Natural killer cell treated with Interleukin-12 subunit alpha and Interleukin-12 subunit beta and Interleukin-15 and Interleukin-18, amount 100 ng/mL, for 72 hours (primary cell): Measurements from ENCODE around the gene XRCC1. TPM values are rescaled to one million over a fixed set of nuclear protein-coding genes. Genes with fewer than 3 reads are reported as not detected.

Experiments used
- ATAC-seq, 2 donors: fragments of 150-1000 bp; cut with Tn5 transposase in 1 of 2; sonication (Bioruptor Pico), chemical (Tn5 transposase) in 1 of 2; 2 replicates each; pipeline ENCODE4 v1.10.0; 2021
- DNase-seq: peaks from one replicate; pipeline ENCODE4 v3.0.0; 2022; ENCODE audit warnings: low spot score
- H3K27ac Mint-ChIP-seq, 2 donors: 1 replicate in 1 of 2; 2 replicates in 1 of 2; pipeline ENCODE4 v1.8.0; 2022; ENCODE audit warnings: mixed read lengths in 2 of 2, mild to moderate bottlenecking in 1 of 2, moderate library complexity in 1 of 2
- H3K27me3 Mint-ChIP-seq, 2 donors: 1 replicate in 1 of 2; 2 replicates in 1 of 2; pipeline ENCODE4 v1.8.0; 2022; ENCODE audit warnings: mixed read lengths in 2 of 2
- H3K36me3 Mint-ChIP-seq: one replicate; pipeline ENCODE4 v1.8.0; 2022; ENCODE audit warnings: mixed read lengths
- H3K4me1 Mint-ChIP-seq, 2 donors: 1 replicate in 1 of 2; 2 replicates in 1 of 2; pipeline ENCODE4 v1.8.0; 2022; ENCODE audit warnings: low read depth in 2 of 2, mixed read lengths in 2 of 2, mild to moderate bottlenecking in 1 of 2
- H3K4me3 Mint-ChIP-seq: one replicate; pipeline ENCODE4 v1.8.0; 2022; ENCODE audit warnings: mixed read lengths
- H3K9me3 Mint-ChIP-seq: 2 replicates; pipeline ENCODE4 v1.8.0; 2022; ENCODE audit warnings: mixed read lengths
- total RNA-seq, 2 donors: library from RNA; stranded (reverse); gene quantifications; one replicate each; pipeline ENCODE4 v1.2.3, GENCODE V29; 2022

The XRCC1 gene
- total RNA-seq, 2 donors from 2014 or later = 29.9 to 47.0 TPM

GRCh38 chr19:43581467-43581866 is 6.1 kb upstream of the XRCC1 start:
- Mint-ChIP-seq H3K9me3 (no peaks in the 10 kb centered on the region), H3K4me3 (peak overlapping the region; percentile 95), H3K27me3 (no peaks in the 10 kb centered on the region), H3K4me1 (peaks cover 30 to 32% of the 10 kb centered on the region in 2 donors), H3K27ac (peak overlapping the region; percentile 86 to 92), H3K36me3 (peaks cover 6% of the 10 kb centered on the region)
- DNase-seq = no peak
- ATAC-seq = no peak

GRCh38 chr19:43578787-43579186 is 3.5 kb upstream of the XRCC1 start:
- Mint-ChIP-seq H3K36me3 (no peaks in the 10 kb centered on the region), H3K4me3 (peak overlapping the region; percentile 95), H3K9me3 (no peaks in the 10 kb centered on the region), H3K27me3 (no peaks in the 10 kb centered on the region), H3K27ac (peak overlapping the region; percentile 18 to 92), H3K4me1 (peaks cover 24 to 38% of the 10 kb centered on the region in 2 donors)
- ATAC-seq (no peak), DNase-seq (no peak)

- H3K9me3 Mint-ChIP-seq = no peaks in the 10 kb centered on the region
- no peaks in the 10 kb centered on the region for H3K36me3 Mint-ChIP-seq
- ATAC-seq = no peak
- H3K27ac Mint-ChIP-seq = peak overlapping the region in 1 of 2 donors; percentile 96
- H3K4me3 Mint-ChIP-seq = peak overlapping the region; percentile 98
- H3K27me3 Mint-ChIP-seq = no peaks in the 10 kb centered on the region
- peaks cover 29 to 46% of the 10 kb centered on the region in 2 donors for H3K4me1 Mint-ChIP-seq
- no peak for DNase-seq
Observed at GRCh38 chr19:43575955-43576878, 890 bp upstream of the XRCC1 start.

GRCh38 chr19:43574424-43575155 is 737 bp downstream of the XRCC1 start:
- no peaks in the 10 kb centered on the region for H3K36me3 Mint-ChIP-seq
- H3K4me1 Mint-ChIP-seq = peaks cover 27 to 49% of the 10 kb centered on the region in 2 donors
- peak overlapping the region; percentile 96 to 98 for H3K27ac Mint-ChIP-seq
- ATAC-seq (no peak), DNase-seq (no peak)
- H3K4me3 Mint-ChIP-seq = peak overlapping the region; percentile 98
- no peaks in the 10 kb centered on the region for H3K9me3 Mint-ChIP-seq
- no peaks in the 10 kb centered on the region for H3K27me3 Mint-ChIP-seq

- peak overlapping the region; percentile 22 to 32 for H3K27ac Mint-ChIP-seq
- peak; percentile 8 for DNase-seq
- no peaks in the 10 kb centered on the region for H3K9me3 Mint-ChIP-seq
- no peak overlapping the region for H3K4me3 Mint-ChIP-seq
- ATAC-seq = no peak
- no peaks in the 10 kb centered on the region for H3K27me3 Mint-ChIP-seq
- no peaks in the 10 kb centered on the region for H3K36me3 Mint-ChIP-seq
- H3K4me1 Mint-ChIP-seq = peaks cover 23 to 39% of the 10 kb centered on the region in 2 donors
Observed at GRCh38 chr19:43572171-43572588, 3.1 kb downstream of the XRCC1 start.

GRCh38 chr19:43570174-43570791 is 5.0 kb downstream of the XRCC1 start:
- DNase-seq (no peak), ATAC-seq (no peak)
- Mint-ChIP-seq H3K36me3 (no peaks in the 10 kb centered on the region), H3K27ac (peak overlapping the region; percentile 17 to 55), H3K4me1 (peaks cover 18 to 31% of the 10 kb centered on the region in 2 donors), H3K4me3 (no peak overlapping the region), H3K27me3 (no peaks in the 10 kb centered on the region), H3K9me3 (no peaks in the 10 kb centered on the region)

GRCh38 chr19:43569657-43570056 is 5.7 kb downstream of the XRCC1 start:
- DNase-seq (no peak), ATAC-seq (no peak)
- Mint-ChIP-seq H3K36me3 (no peaks in the 10 kb centered on the region), H3K9me3 (no peaks in the 10 kb centered on the region), H3K27me3 (no peaks in the 10 kb centered on the region), H3K27ac (peak overlapping the region; percentile 17 to 55), H3K4me1 (peaks cover 24 to 30% of the 10 kb centered on the region in 2 donors), H3K4me3 (no peak overlapping the region)

GRCh38 chr19:43564800-43565199 is 10.5 kb downstream of the XRCC1 start:
- ATAC-seq (no peak), DNase-seq (no peak)
- H3K4me3 Mint-ChIP-seq = no peak overlapping the region
- H3K36me3 Mint-ChIP-seq = peaks cover 11% of the 10 kb centered on the region
- no peaks in the 10 kb centered on the region for H3K9me3 Mint-ChIP-seq
- no peaks in the 10 kb centered on the region for H3K27me3 Mint-ChIP-seq
- H3K27ac Mint-ChIP-seq = peak overlapping the region; percentile 43 to 95
- peaks cover 43 to 46% of the 10 kb centered on the region in 2 donors for H3K4me1 Mint-ChIP-seq

- peaks cover 11% of the 10 kb centered on the region for H3K36me3 Mint-ChIP-seq
- ATAC-seq (no peak), DNase-seq (peak; percentile 28)
- peak overlapping the region; percentile 67 for H3K4me3 Mint-ChIP-seq
- no peaks in the 10 kb centered on the region for H3K9me3 Mint-ChIP-seq
- H3K27ac Mint-ChIP-seq = peak overlapping the region; percentile 93 to 95
- H3K4me1 Mint-ChIP-seq = peaks cover 40 to 46% of the 10 kb centered on the region in 2 donors
- no peaks in the 10 kb centered on the region for H3K27me3 Mint-ChIP-seq
Observed at GRCh38 chr19:43563816-43564457, 11.4 kb downstream of the XRCC1 start.

- peak overlapping the region; percentile 82 for H3K4me3 Mint-ChIP-seq
- H3K27ac Mint-ChIP-seq = peak overlapping the region; percentile 93 to 95
- no peaks in the 10 kb centered on the region for H3K27me3 Mint-ChIP-seq
- peaks cover 40 to 46% of the 10 kb centered on the region in 2 donors for H3K4me1 Mint-ChIP-seq
- ATAC-seq = peak; percentile 97
- peaks cover 11% of the 10 kb centered on the region for H3K36me3 Mint-ChIP-seq
- no peaks in the 10 kb centered on the region for H3K9me3 Mint-ChIP-seq
- DNase-seq = peak; percentile 89
Observed at GRCh38 chr19:43562698-43563241, 12.6 kb downstream of the XRCC1 start.

- DNase-seq (peak; percentile 23), ATAC-seq (no peak)
- Mint-ChIP-seq H3K9me3 (no peaks in the 10 kb centered on the region), H3K36me3 (peaks cover 11% of the 10 kb centered on the region), H3K4me3 (peak overlapping the region; percentile 82), H3K27me3 (no peaks in the 10 kb centered on the region), H3K4me1 (peaks cover 40 to 46% of the 10 kb centered on the region in 2 donors), H3K27ac (peak overlapping the region; percentile 93 to 95)
Observed at GRCh38 chr19:43562226-43562697, 13.1 kb downstream of the XRCC1 start.

- H3K4me1 Mint-ChIP-seq = peaks cover 40 to 42% of the 10 kb centered on the region in 2 donors
- ATAC-seq = no peak
- H3K4me3 Mint-ChIP-seq = peak overlapping the region; percentile 82
- H3K9me3 Mint-ChIP-seq = no peaks in the 10 kb centered on the region
- DNase-seq = peak; percentile 32
- H3K36me3 Mint-ChIP-seq = peaks cover 11% of the 10 kb centered on the region
- no peaks in the 10 kb centered on the region for H3K27me3 Mint-ChIP-seq
- H3K27ac Mint-ChIP-seq = peak overlapping the region; percentile 93 to 95
Observed at GRCh38 chr19:43561139-43561970, 14.0 kb downstream of the XRCC1 start.
